Testis (tissue), 3 donors: ENCODE results near the gene HSPA6. TPM values are rescaled to one million over a fixed set of nuclear protein-coding genes. Genes with fewer than 3 reads are reported as not detected.

Experiments used
- DNase-seq: peaks from one replicate; pipeline ENCODE4 v3.0.0-alpha.2; 2019
- H3K27ac ChIP-seq, 2 donors: fragments of 200-600 bp; sonication (generic); one replicate each; pipeline ENCODE4 v1.5.1; 2019
- H3K27me3 ChIP-seq: fragments of 200-600 bp; sonication (generic); one replicate; pipeline ENCODE4 v1.5.1; 2019
- H3K36me3 ChIP-seq: fragments of 200-600 bp; sonication (generic); one replicate; pipeline ENCODE4 v1.5.1; 2017; ENCODE audit warnings: low read depth; ENCODE audit errors: missing control alignments
- H3K4me1 ChIP-seq: fragments of 200-600 bp; sonication (generic); one replicate; pipeline ENCODE4 v1.5.1; 2019
- H3K4me3 ChIP-seq, 2 donors: fragments of 200-600 bp; sonication (generic); one replicate each; pipeline ENCODE4 v1.5.1; 2017 to 2019
- H3K9me3 ChIP-seq: fragments of 200-600 bp; sonication (generic); one replicate; pipeline ENCODE4 v1.5.1; 2017
- POLR2A ChIP-seq: fragments of 450-650 bp; IDR thresholded peaks from one replicate; pipeline ENCODE4 v1.6.1; 2017; ENCODE audit warnings: antibody characterized with exemption, mild to moderate bottlenecking, moderate library complexity
- WGBS, 2 donors: methylation state at CpG; one replicate each; pipeline ENCODE4 v1.1.5; 2018; 5-methylcytosine and 5-hydroxymethylcytosine counted together
- intact Hi-C: fragments of 100-400 bp; cut with DNase I; formaldehyde crosslinking; loops from one replicate; pipeline ENCODE4 v1.15.1; 2023; ENCODE audit warnings: low total_unique reads
- polyA plus RNA-seq: library from polyadenylated mRNA; stranded (reverse); fragments of 350-450 nt; fragmentation: Illumina TruSeq; extraction: RNeasy Lipid Tissue Mini Kit (QIAGEN cat#74804); gene quantifications from one replicate; pipeline ENCODE4 v1.2.3, GENCODE V29; 2014; ENCODE audit warnings: low read depth, low replicate concordance; ENCODE audit not compliant: insufficient read depth
- total RNA-seq, 2 donors: library from RNA; depleted of rRNA; stranded (reverse); fragments of >200 nt; gene quantifications; one replicate each; pipeline ENCODE4 v1.2.3, GENCODE V29; 2016
- TF ChIP-seq, protein P1 (sequence below), 3 experiments: fragments of 450-650 bp in 2 of 3; fragments of 200-600 bp in 1 of 3; sonication (generic) in 1 of 3; IDR thresholded peaks; one replicate each; pipeline ENCODE4 v1.5.1; 2016 to 2019; ENCODE audit warnings: antibody characterized with exemption in 3 of 3, mild to moderate bottlenecking in 2 of 3, moderate library complexity in 1 of 3

HSPA6 gene
- total and polyA plus RNA-seq, 3 donors from 2014 or later, result 0.94 to 2.8 (median 2.5) TPM

DNA sequence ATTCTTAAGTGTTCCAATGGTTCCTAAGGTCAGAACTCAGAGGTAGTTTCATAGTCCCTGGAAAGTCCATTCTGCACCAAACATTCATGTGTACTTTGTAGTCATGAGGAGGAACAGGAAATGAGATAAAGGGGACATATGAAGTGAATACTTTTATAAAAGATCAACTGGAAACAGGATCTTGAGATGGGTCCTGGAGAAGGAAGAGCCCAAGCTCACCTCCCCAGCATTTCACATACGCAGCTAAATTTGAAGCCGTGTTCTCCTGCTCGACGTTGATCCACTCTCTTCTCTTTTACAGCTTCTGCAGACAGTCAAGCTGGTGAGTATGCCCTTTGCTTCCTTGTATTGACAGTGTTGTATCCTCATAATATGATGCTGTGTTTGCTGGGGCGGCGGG, 18.7 kb upstream of the HSPA6 start:
- no peaks in the 10 kb centered on the region for H3K27me3 ChIP-seq
- TF ChIP-seq, protein P1, sequence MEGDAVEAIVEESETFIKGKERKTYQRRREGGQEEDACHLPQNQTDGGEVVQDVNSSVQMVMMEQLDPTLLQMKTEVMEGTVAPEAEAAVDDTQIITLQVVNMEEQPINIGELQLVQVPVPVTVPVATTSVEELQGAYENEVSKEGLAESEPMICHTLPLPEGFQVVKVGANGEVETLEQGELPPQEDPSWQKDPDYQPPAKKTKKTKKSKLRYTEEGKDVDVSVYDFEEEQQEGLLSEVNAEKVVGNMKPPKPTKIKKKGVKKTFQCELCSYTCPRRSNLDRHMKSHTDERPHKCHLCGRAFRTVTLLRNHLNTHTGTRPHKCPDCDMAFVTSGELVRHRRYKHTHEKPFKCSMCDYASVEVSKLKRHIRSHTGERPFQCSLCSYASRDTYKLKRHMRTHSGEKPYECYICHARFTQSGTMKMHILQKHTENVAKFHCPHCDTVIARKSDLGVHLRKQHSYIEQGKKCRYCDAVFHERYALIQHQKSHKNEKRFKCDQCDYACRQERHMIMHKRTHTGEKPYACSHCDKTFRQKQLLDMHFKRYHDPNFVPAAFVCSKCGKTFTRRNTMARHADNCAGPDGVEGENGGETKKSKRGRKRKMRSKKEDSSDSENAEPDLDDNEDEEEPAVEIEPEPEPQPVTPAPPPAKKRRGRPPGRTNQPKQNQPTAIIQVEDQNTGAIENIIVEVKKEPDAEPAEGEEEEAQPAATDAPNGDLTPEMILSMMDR (IDR thresholded peaks at IDR 0.05), result no peak
- no peak for TF ChIP-seq POLR2A
- DNase-seq, result no peak
- 83 to 92% methylated on average over 6 of the region's 6 CpGs for WGBS, 2 donors
- H3K36me3 ChIP-seq, result no peaks in the 10 kb centered on the region
- intact Hi-C loops, result no loop called here
- H3K4me1 ChIP-seq, result no peaks in the 10 kb centered on the region
- H3K27ac ChIP-seq, result peak overlapping the region in 1 of 2 donors; percentile 30
- H3K9me3 ChIP-seq, result no peaks in the 10 kb centered on the region
- H3K4me3 ChIP-seq, result peak overlapping the region in 1 of 2 donors; percentile 6

DNA sequence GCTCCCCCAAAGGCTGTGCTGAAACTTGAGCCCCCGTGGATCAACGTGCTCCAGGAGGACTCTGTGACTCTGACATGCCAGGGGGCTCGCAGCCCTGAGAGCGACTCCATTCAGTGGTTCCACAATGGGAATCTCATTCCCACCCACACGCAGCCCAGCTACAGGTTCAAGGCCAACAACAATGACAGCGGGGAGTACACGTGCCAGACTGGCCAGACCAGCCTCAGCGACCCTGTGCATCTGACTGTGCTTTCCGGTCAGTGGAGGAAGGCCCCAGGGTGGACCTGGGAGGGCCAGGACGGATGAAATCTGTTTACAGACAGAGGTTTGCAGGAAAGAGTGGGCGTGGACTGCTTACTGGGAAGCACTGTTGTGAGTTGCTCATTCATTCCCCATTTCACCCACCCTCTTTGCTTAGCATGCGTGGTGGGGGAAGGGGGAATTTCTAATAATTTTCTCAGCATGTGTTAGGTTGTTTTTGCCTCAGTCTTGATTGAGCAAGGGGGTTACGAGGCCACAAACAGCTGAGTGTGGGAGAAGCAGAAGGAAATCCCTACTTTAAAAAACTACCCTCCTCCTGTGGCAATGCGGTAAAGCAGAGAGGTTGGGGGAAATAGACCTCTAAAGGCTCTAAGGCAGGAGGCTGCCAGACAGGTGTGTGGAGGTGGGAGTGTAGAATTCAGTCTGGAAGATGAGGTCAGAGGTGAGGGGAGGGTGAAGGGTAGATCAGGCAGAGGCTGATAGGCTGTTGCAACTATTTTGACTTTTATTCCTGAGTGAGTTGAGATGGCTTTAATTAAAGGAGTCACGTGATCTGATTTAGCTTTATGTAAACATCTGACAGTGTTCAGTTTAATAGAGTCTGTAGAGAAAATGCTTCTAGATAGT, 17.8 kb upstream of the HSPA6 start:
- WGBS, 2 donors, result 50 to 60% methylated on average over 10 to 13 of the region's 15 CpGs
- H3K27me3 ChIP-seq, result no peaks in the 10 kb centered on the region
- H3K4me1 ChIP-seq, result no peaks in the 10 kb centered on the region
- no peaks in the 10 kb centered on the region for H3K9me3 ChIP-seq
- intact Hi-C loops, result no loop called here
- H3K27ac ChIP-seq, result peak overlapping the region in 1 of 2 donors; percentile 30
- DNase-seq, result no peak
- no peaks in the 10 kb centered on the region for H3K36me3 ChIP-seq
- H3K4me3 ChIP-seq, result peak overlapping the region in 1 of 2 donors; percentile 6
- TF ChIP-seq, protein P1 (IDR thresholded peaks at IDR 0.05), result no peak
- TF ChIP-seq POLR2A, result no peak

DNA sequence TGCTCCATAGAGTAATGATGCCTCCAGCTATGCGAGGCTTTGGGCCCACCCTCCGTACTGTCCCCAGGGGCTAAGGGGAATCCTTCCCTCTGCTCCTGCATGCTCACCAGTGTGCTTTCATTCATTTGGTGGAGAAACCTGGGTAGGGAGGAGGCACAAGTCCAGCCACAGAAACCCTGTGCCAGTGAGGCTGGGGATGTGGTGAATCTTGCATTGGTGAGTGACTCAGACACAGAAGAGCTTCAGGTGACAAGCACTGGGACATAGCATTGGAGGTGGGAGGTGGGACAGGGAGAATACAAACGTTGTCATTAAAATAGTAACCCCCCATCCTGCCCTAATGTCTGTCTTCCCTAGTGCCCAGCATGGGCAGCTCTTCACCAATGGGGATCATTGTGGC, 13.9 kb upstream of the HSPA6 start:
- intact Hi-C loops, result no loop called here
- Histone ChIP-seq H3K4me3 (no peak overlapping the region), H3K4me1 (no peaks in the 10 kb centered on the region), H3K27ac (no peak overlapping the region), H3K36me3 (no peaks in the 10 kb centered on the region), H3K27me3 (no peaks in the 10 kb centered on the region), H3K9me3 (no peaks in the 10 kb centered on the region)
- 60 to 87% methylated on average over 1 to 3 of the region's 3 CpGs for WGBS, 2 donors
- DNase-seq, result no peak
- TF ChIP-seq, protein P1 (IDR thresholded peaks at IDR 0.05), result no peak
- TF ChIP-seq POLR2A, result no peak

DNA sequence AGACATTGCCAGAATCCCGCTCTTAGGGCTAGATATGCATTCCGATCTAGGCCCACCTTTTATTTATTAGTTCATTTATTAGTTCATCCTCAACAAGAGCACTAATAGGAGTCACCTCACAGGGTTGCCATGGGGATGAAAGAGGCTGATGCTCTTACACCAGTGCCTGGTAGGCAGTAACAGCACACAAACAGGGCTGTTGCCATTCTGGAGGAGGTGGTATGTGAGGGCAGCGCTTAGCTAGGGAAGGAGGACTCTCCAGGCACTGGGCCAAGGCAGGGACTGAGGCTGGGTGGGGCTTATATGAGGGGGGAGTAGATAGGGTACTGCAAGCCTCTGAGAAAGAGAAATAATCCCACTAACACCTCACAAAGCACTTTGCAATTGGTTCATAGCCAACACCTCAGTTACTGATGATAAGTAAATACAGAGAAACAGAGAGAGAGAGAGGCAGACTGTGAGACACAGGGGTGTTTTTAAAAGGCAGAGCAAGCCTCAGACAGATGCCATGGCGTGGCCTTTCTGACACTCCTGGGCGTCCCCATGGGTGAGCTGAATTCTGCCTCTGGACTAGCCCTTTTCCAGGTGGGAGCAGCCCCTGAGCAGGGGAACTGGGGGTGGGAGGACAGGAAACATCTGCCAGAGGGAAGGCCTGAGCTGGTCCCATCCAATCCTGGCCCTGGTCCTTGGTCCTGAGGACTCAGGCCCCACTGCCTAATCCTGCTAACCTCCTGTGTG, 13.2 kb upstream of the HSPA6 start:
- TF ChIP-seq, protein P1 (IDR thresholded peaks at IDR 0.05), result no peak
- TF ChIP-seq POLR2A, result no peak
- intact Hi-C loops, result no loop called here
- H3K9me3 ChIP-seq, result no peaks in the 10 kb centered on the region
- no peak overlapping the region for H3K27ac ChIP-seq
- H3K4me1 ChIP-seq, result no peaks in the 10 kb centered on the region
- no peak for DNase-seq
- H3K27me3 ChIP-seq, result no peaks in the 10 kb centered on the region
- no peaks in the 10 kb centered on the region for H3K36me3 ChIP-seq
- no peak overlapping the region for H3K4me3 ChIP-seq
- 80 to 84% methylated on average over 5 of the region's 5 CpGs for WGBS, 2 donors
